ENCODE data around the gene BPIFA3. TPM values are rescaled to one million over a fixed set of nuclear protein-coding genes. Genes with fewer than 3 reads are reported as not detected.

Gene BPIFA3
- total and polyA plus RNA-seq, 2 of the 8 experiments (the other 6 are each of a cell fraction or from before 2014, with no cell fraction given), result not detected

- Histone ChIP-seq H3K79me2 (ENCODE audit: control insufficient read depth in 1 of 2, insufficient read depth in 2 of 2, low read length in 2 of 2) (no peaks in the 10 kb centered on the region), H3K36me3 (ENCODE audit: control insufficient read depth in 2 of 4, insufficient read depth in 4 of 4, low read length in 3 of 4) (no peaks in the 10 kb centered on the region), H2BK120ac (replicated peaks; ENCODE audit: low read depth, low read length) (no peak overlapping the region), H2BK15ac (ENCODE audit: low read length) (no peak overlapping the region), H3K4me1 (replicated peaks in 1 of 4; ENCODE audit: control insufficient read depth in 3 of 4, insufficient read depth in 4 of 4, low read length in 3 of 4) (no peaks in the 10 kb centered on the region), H4K5ac (ENCODE audit: insufficient read length, low read depth, low read length) (no peak overlapping the region), H4K20me1 (replicated peaks in 1 of 2; ENCODE audit: control insufficient read depth in 1 of 2, insufficient read depth in 2 of 2, low read length in 2 of 2) (no peaks in the 10 kb centered on the region), H3K9me3 (ENCODE audit: insufficient read depth in 2 of 2, low read depth in 1 of 2, low read length in 1 of 2) (no peaks in the 10 kb centered on the region), H3K4ac (replicated peaks; ENCODE audit: insufficient read length, low read depth, low read length) (no peak overlapping the region), H3K4me3 (ENCODE audit: extremely low read depth in 1 of 4, insufficient read depth in 2 of 4, low read depth in 3 of 4, low read length in 4 of 4) (no peak overlapping the region), H2BK20ac (ENCODE audit: low read length) (no peak overlapping the region), H4K8ac (ENCODE audit: extremely low read depth, insufficient read depth, low read length) (no peak overlapping the region), H2BK12ac (ENCODE audit: low read depth, low read length) (no peak overlapping the region), H3K27ac (ENCODE audit: low read depth, low read length) (no peak overlapping the region), H3K14ac (ENCODE audit: insufficient read length) (no peak overlapping the region), H3K27me3 (replicated peaks in 1 of 4; ENCODE audit: control insufficient read depth in 3 of 4, extremely low read depth in 1 of 4, insufficient read depth in 3 of 4, low read length in 3 of 4) (no peaks in the 10 kb centered on the region), H2AK5ac (ENCODE audit: low read depth, low read length) (no peak overlapping the region), H2BK5ac (ENCODE audit: low read depth, low read length) (no peak overlapping the region), H3K18ac (ENCODE audit: extremely low read depth, low read length) (no peak overlapping the region), H4K91ac (replicated peaks; ENCODE audit: insufficient read length, low read length) (no peak overlapping the region), H3K56ac (replicated peaks; ENCODE audit: insufficient read length, low read depth, low read length) (no peak overlapping the region), H2AFZ (ENCODE audit: low read length) (no peak overlapping the region), H3K23me2 (ENCODE audit: low read depth, low read length) (no peaks in the 10 kb centered on the region), H3K79me1 (ENCODE audit: low read depth, low read length) (no peaks in the 10 kb centered on the region), H3K9ac (replicated peaks in 1 of 4; ENCODE audit: extremely low read depth in 1 of 4, low read depth in 3 of 4, low read length in 3 of 4) (no peak overlapping the region; a peak in 1 of 7 replicates), H3K4me2 (ENCODE audit: insufficient read depth in 1 of 2, low read depth in 2 of 2, low read length in 2 of 2) (no peak overlapping the region), H3K23ac (ENCODE audit: insufficient read length) (no peak overlapping the region)
- CTCF ChIA-PET (ENCODE audit: partially characterized antibody), result interaction anchor here (0.6 to 2.5 kb wide), 5 partner anchors 12 to 157 kb away, joined by 3 to 11 read pairs (median 5); partner anchors contain the start of gene BPIFA1
- DNase-seq (ENCODE audit: low read depth in 1 of 2, low spot score in 2 of 2), result no peak
- POLR2A ChIA-PET (ENCODE audit: partially characterized antibody), result no interaction called here
- no peak for FAIRE-seq
- 90% methylated on average over 1 of the region's 1 CpG; no CpG with 5 or more reads in 1 of the 2 experiments for WGBS, 2 experiments (ENCODE audit: extremely low coverage in 1 of 2, insufficient coverage in 1 of 2, insufficient read length in 1 of 2, insufficient replicate concordance in 2 of 2, low coverage in 1 of 2, low lambda C conversion rate in 2 of 2, missing lambda C conversion rate in 1 of 2)
- TF ChIP-seq YY1 (IDR thresholded peaks at IDR 0.05; ENCODE audit: low read depth, low read length) (no peak), MAX (IDR thresholded peaks at IDR 0.05) (no peak), SP4 (IDR thresholded peaks at IDR 0.05; ENCODE audit: low read length) (no peak), TBP (IDR thresholded peaks at IDR 0.05; ENCODE audit: low read depth, low read length) (no peak), TAF7 (optimal IDR thresholded peaks at IDR 0.05; ENCODE audit: borderline replicate concordance, low read depth, low read length) (no peak), GTF2F1 (IDR thresholded peaks at IDR 0.05; ENCODE audit: borderline replicate concordance, low read depth, low read length) (no peak), KDM1A (IDR thresholded peaks at IDR 0.05; ENCODE audit: borderline replicate concordance, low read length) (no peak), RFX5 (IDR thresholded peaks at IDR 0.05; ENCODE audit: borderline replicate concordance, low read depth, low read length) (no peak), NRF1 (IDR thresholded peaks at IDR 0.05; ENCODE audit: low read depth, low read length) (no peak), TEAD4 (IDR thresholded peaks at IDR 0.05; ENCODE audit: low read depth, low read length) (no peak), SRF (IDR thresholded peaks at IDR 0.05; ENCODE audit: low read depth, low read length) (no peak), POU5F1 (IDR thresholded peaks at IDR 0.05; ENCODE audit: low read depth, low read length) (no peak), TAF1 (IDR thresholded peaks at IDR 0.05; ENCODE audit: low read depth, low read length) (no peak), SIN3A (conservative IDR thresholded peaks at IDR 0.05 in 1 of 2, IDR thresholded peaks at IDR 0.05 in 1 of 2; ENCODE audit: low read depth in 1 of 2, low read length in 2 of 2) (no peak), EP300 (IDR thresholded peaks at IDR 0.05; ENCODE audit: borderline replicate concordance in 1 of 2, low read depth in 2 of 2, low read length in 2 of 2) (no peak)
Measured at GRCh38 chr20:33249456-33249855, 32.3 kb downstream of the BPIFA3 start.

Measured in H1 (cell line).